Measurements from ENCODE around the gene IL6R.
"Not testable (repeated sequence)": the region's sequence is repeated elsewhere in the genome, so short reads cannot be mapped to it uniquely, and the experiment has no call there.

Gene IL6R

GRCh38 chr1:154485106-154485505 lies 80.0 kb downstream of the IL6R start:
- no peak for DNase-seq

- DNase-seq: no peak
Observed at GRCh38 chr1:154485910-154486496, 80.9 kb downstream of the IL6R start.

GRCh38 chr1:154486756-154487155 lies 81.6 kb downstream of the IL6R start:
- not testable (repeated sequence) for DNase-seq

GRCh38 chr1:154488922-154489321 lies 83.8 kb downstream of the IL6R start:
- no peak for DNase-seq

- DNase-seq: no peak
Observed at GRCh38 chr1:154489695-154490274, 84.6 kb downstream of the IL6R start.

GRCh38 chr1:154490317-154490716 lies 85.2 kb downstream of the IL6R start:
- no peak for DNase-seq

GRCh38 chr1:154492115-154492514 lies 87.0 kb downstream of the IL6R start:
- no peak for DNase-seq

GRCh38 chr1:154493276-154493675 lies 88.1 kb downstream of the IL6R start:
- DNase-seq: no peak

- DNase-seq: no peak
Observed at GRCh38 chr1:154495496-154496273, 90.5 kb downstream of the IL6R start.

GRCh38 chr1:154496383-154496782 lies 91.2 kb downstream of the IL6R start:
- no peak for DNase-seq

GRCh38 chr1:154497026-154497806 lies 92.1 kb downstream of the IL6R start:
- DNase-seq: no peak

- DNase-seq: no peak
Observed at GRCh38 chr1:154499446-154499845, 94.3 kb downstream of the IL6R start.

GRCh38 chr1:154500533-154500932 lies 95.4 kb downstream of the IL6R start:
- no peak for DNase-seq

GRCh38 chr1:154501423-154502065 lies 96.4 kb downstream of the IL6R start:
- DNase-seq: no peak

GRCh38 chr1:154502066-154502743 lies 97.1 kb downstream of the IL6R start, which contains the start of the genes SHE and TDRD10:
SHE (minus strand) TSS chr1:154502412; CDS start chr1:154502026, 386 bp downstream.
TDRD10 (plus strand) TSS chr1:154502219; CDS start chr1:154506904, 4,685 bp downstream.
- no peak for DNase-seq

GRCh38 chr1:154502744-154503115 lies 97.6 kb downstream of the IL6R start:
- no peak for DNase-seq

GRCh38 chr1:154503898-154504297 lies 98.8 kb downstream of the IL6R start:
- no peak for DNase-seq

- no peak for DNase-seq
Observed at GRCh38 chr1:154512760-154513159, 107.6 kb downstream of the IL6R start.

GRCh38 chr1:154514066-154514553 lies 109.0 kb downstream of the IL6R start:
- DNase-seq: no peak

GRCh38 chr1:154517661-154518060 lies 112.5 kb downstream of the IL6R start:
- DNase-seq: no peak
